HL-60 (cell line): Measurements from ENCODE around the gene MYLK4.

ENCODE experiments used
- DNase-seq, 2 experiments: peaks; one replicate each; pipeline ENCODE4 v3.0.0-alpha.2; 2010 to 2020; ENCODE audit warnings: low read depth in 1 of 2, low spot score in 1 of 2
- H3K27ac ChIP-seq: fragments of 250-450 bp; sonication (Bioruptor Pico); replicated peaks from 2 replicates; pipeline ENCODE4 v1.5.1; 2020; ENCODE audit warnings: mild to moderate bottlenecking, moderate library complexity
- H3K27me3 ChIP-seq: fragments of 250-450 bp; sonication (Bioruptor Pico); 2 replicates; pipeline ENCODE4 v1.5.1; 2021; ENCODE audit warnings: mild to moderate bottlenecking, moderate library complexity; ENCODE audit not compliant: insufficient read depth, poor library complexity, severe bottlenecking
- H3K4me3 ChIP-seq: replicated peaks from 2 replicates; pipeline ENCODE4 v1.5.1; 2011; ENCODE audit warnings: mild to moderate bottlenecking, control low read depth, low read length; ENCODE audit not compliant: insufficient read depth
- GABPA ChIP-seq: IDR thresholded peaks from 2 replicates; pipeline ENCODE4 v1.6.1; 2012; ENCODE audit warnings: low read depth
- POLR2AphosphoS5 ChIP-seq: IDR thresholded peaks from 2 replicates; pipeline ENCODE4 v1.6.1; 2012; ENCODE audit warnings: low read depth
- SPI1 ChIP-seq: IDR thresholded peaks from 2 replicates; pipeline ENCODE4 v1.6.1; 2012; ENCODE audit warnings: low read depth, mild to moderate bottlenecking, borderline replicate concordance
- TF ChIP-seq, protein P1 (sequence below): IDR thresholded peaks from one replicate; pipeline ENCODE4 v1.5.1; 2011; ENCODE audit warnings: low read length, control low read depth, inconsistent platforms; ENCODE audit not compliant: insufficient read depth
- TF ChIP-seq, protein P2 (sequence below): IDR thresholded peaks from 2 replicates; pipeline ENCODE4 v1.6.1; 2012; ENCODE audit warnings: low read depth; ENCODE audit not compliant: insufficient replicate concordance

Gene MYLK4

DNA sequence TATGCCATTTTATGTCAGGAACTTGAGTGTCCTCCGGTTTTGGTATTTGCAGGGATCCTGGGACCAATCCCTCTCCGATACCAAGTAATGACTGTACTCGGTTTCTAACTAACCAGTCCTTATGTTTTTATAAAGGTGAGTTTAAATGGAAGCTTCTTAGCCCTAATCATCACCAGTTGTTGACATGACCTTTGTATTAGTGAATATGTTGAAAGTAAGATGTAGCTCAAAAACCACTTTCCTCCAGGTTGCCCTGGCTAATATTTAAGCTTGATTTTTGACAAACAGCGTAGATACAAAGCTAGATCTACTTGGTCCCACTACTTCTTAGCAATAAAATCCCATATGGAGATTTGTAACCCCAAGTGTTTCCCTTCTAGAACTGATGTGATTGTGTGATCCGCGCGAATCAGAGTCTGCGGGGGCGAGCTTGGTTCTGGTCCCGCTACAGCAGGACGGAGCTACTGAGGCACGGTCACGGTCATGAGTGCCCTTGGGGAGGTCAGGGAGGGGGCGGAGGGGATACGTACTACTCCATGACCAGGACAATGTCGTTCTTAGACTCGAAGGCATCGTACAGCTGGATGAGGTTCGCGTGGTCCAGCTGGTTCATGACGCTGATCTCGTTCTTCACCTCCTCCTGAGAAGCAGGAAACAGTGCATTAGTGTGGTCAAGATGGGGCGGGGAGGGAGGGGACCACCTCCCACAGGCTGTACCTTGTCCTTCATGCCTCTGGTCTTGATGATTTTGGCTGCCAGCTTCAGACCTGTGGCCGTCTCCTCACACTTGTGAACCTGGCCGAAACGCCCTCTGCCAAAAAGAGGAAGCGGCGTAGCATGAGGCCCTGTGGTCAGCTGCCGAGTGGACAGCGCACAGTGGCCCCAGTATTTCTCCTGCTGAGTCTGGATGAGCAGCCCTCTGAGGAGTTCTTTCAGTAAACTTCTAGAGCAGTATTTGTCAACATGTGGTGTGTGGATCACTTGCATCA is 65.7 kb downstream of the MYLK4 start:
- no peak for DNase-seq
- TF ChIP-seq, protein P1, sequence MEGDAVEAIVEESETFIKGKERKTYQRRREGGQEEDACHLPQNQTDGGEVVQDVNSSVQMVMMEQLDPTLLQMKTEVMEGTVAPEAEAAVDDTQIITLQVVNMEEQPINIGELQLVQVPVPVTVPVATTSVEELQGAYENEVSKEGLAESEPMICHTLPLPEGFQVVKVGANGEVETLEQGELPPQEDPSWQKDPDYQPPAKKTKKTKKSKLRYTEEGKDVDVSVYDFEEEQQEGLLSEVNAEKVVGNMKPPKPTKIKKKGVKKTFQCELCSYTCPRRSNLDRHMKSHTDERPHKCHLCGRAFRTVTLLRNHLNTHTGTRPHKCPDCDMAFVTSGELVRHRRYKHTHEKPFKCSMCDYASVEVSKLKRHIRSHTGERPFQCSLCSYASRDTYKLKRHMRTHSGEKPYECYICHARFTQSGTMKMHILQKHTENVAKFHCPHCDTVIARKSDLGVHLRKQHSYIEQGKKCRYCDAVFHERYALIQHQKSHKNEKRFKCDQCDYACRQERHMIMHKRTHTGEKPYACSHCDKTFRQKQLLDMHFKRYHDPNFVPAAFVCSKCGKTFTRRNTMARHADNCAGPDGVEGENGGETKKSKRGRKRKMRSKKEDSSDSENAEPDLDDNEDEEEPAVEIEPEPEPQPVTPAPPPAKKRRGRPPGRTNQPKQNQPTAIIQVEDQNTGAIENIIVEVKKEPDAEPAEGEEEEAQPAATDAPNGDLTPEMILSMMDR, result no peak
- TF ChIP-seq GABPA, result no peak
- TF ChIP-seq, protein P2, sequence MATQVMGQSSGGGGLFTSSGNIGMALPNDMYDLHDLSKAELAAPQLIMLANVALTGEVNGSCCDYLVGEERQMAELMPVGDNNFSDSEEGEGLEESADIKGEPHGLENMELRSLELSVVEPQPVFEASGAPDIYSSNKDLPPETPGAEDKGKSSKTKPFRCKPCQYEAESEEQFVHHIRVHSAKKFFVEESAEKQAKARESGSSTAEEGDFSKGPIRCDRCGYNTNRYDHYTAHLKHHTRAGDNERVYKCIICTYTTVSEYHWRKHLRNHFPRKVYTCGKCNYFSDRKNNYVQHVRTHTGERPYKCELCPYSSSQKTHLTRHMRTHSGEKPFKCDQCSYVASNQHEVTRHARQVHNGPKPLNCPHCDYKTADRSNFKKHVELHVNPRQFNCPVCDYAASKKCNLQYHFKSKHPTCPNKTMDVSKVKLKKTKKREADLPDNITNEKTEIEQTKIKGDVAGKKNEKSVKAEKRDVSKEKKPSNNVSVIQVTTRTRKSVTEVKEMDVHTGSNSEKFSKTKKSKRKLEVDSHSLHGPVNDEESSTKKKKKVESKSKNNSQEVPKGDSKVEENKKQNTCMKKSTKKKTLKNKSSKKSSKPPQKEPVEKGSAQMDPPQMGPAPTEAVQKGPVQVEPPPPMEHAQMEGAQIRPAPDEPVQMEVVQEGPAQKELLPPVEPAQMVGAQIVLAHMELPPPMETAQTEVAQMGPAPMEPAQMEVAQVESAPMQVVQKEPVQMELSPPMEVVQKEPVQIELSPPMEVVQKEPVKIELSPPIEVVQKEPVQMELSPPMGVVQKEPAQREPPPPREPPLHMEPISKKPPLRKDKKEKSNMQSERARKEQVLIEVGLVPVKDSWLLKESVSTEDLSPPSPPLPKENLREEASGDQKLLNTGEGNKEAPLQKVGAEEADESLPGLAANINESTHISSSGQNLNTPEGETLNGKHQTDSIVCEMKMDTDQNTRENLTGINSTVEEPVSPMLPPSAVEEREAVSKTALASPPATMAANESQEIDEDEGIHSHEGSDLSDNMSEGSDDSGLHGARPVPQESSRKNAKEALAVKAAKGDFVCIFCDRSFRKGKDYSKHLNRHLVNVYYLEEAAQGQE, result no peak
- TF ChIP-seq SPI1, result no peak
- TF ChIP-seq POLR2AphosphoS5, result no peak
- Histone ChIP-seq H3K27ac (no peak overlapping the region), H3K4me3 (no peak overlapping the region), H3K27me3 (no peaks in the 10 kb centered on the region)

DNA sequence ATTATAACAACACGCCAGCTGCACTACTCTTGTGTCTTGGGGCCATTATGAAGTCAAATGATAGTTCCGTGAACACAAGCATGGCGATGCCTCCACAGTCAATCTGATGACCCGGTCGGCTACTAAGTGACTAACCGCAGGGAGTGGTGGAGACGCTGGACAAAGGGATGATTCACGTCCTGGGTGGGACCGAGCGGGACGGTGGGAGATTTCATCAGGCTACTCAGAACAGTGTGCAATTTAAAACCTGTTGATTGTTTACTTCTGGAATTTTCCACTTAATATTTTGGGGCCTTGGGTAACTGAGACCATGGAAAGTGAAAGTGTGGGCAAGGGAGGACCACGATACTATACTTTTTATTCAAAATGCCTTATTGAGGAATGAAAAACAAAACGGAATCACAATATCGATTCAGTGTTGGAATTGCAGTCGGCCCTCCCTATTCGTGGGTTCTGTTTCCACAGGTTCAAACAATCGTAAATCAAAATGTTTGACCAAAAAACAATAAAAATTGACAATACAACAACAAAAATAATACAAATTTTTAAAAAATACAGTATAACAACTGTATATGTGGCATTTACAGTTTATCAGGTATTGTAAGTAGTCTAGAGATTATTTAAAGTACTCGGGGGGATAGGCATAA is 66.5 kb downstream of the MYLK4 start:
- TF ChIP-seq SPI1, result no peak
- TF ChIP-seq, protein P2, result no peak
- TF ChIP-seq, protein P1, result no peak
- no peak for TF ChIP-seq GABPA
- TF ChIP-seq POLR2AphosphoS5, result no peak
- Histone ChIP-seq H3K27me3 (no peaks in the 10 kb centered on the region), H3K27ac (no peak overlapping the region), H3K4me3 (no peak overlapping the region)
- DNase-seq, result no peak

DNA sequence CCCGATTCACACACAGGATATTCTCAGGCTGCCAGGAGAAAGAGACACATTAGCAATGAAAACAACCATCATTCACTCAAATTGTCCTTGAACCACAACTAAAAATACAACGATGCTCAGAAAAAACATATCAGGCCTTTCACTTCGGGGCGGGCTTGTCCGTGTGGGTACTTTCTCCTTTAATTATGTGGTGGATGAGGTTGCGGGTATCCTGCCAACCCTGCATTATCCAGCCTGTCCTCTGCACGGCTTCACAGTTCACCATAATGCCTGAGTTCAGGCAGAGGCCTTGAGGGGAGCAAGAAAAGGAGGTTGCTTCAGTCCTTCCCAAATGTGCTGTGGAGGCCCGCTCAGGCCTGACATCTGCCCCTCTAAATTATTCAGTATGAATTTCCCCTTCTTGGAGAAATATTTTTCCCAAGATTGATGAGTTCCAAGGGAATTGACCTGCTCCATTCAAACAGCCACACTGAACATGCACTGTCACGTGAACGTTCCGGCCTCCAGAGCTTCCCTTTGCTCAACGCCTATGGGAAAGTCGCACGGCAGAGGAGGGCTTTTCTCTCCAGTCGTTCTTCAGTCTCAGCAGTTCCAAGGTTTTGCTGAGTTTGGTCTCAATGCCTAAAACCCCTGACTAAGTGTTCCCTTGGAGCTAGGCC is 70.3 kb downstream of the MYLK4 start:
- no peak overlapping the region for H3K27ac ChIP-seq

More for the DNA sequence above, 70.3 kb downstream of the MYLK4 start:
- no peak overlapping the region for H3K4me3 ChIP-seq
- DNase-seq, result no peak
- H3K27me3 ChIP-seq, result no peaks in the 10 kb centered on the region
- TF ChIP-seq POLR2AphosphoS5, result no peak
- TF ChIP-seq SPI1, result no peak
- TF ChIP-seq, protein P2, result no peak
- TF ChIP-seq, protein P1, result no peak
- no peak for TF ChIP-seq GABPA
